SIG-M5 treated with dmso at 0.1 percent for 504 hours (cell line): ENCODE data around the gene RNASE4.
A peak's percentile ranks its signal among the peaks of the same experiment; 100 is the strongest.
"Not testable (repeated sequence)": the region's sequence is repeated elsewhere in the genome, so short reads cannot be mapped to it uniquely, and the experiment has no call there.

Experiments used
- DNase-seq: peaks from one replicate; lab custom pipeline; 2025; ENCODE audit not compliant: unreplicated experiment; lab: John Stamatoyannopoulos, UW

Gene RNASE4

DNA sequence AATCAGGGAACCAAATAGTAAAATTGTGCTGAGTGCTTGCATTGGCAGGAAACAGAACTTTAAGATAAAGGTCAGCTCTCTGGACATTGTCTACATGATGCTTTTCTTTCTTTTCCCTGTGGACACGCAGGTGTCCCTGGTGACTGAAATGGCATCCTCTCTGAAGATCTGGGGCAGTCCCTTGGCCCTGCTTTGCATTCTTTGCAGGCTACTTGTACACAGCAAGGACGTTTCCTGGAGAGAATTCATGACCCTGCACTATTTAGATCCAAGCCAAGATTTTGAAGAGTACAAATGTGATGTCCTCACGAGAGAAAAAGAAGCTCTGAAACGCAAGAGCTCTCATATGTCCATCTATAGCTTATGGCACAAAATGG is 50.1 kb downstream of the RNASE4 start:
- DNase-seq = no peak

DNA sequence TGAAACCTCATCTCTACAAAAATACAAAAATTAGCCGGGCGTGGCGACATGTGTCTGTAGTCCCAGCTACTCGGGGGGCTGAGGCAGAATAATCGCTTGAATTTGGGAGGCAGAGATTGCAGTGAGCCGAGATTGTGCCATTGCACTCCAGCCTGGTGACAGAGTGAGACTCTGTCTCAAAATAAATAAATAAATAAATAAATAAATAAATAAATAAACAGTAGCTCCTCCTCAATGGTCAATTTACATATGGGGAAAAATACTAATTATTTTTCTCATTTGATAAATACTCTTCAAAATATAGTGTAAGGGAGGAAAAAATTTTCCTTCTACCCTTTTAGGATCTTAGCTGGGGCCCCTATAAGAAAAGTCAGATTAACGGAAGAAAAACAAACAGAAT is 53.9 kb downstream of the RNASE4 start:
- not testable (repeated sequence) for DNase-seq

DNA sequence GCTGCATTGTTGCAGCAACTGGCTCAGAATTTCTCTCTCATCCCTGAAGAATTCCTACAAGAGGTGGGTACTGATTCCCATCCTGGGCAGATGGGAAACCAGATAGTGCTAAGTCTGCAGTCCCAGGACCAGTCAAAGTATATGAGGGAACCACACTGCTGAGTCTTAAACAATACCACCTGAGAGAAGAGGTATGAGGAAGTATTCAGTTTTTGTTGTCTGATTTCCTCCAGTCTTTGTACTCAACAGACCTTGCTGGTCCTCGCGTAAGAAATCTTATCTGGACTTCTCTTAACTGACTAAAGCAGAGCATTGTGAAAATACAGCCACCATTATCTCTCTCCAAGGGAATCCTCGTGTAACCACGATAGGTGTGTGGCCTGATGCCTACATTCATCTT is 57.8 kb downstream of the RNASE4 start:
- DNase-seq = no peak

DNA sequence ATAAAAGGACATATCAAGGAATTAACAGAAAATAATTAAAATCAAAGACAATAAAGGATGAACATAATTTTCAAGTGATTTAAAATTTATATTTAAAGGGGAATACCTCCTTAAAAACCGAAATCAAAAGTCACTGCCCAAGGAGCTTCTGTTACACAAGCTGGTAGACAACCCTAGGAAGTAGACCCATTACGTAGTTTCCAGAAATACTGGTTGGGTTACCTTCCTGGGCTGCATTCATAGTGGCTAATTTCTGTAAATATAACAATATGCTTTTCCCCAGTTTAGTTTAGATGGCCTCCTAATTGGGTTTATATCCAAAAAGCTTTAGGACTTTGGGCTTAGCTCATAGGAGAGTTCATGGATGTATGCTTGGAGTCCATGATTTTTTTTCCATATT is 59.2 kb downstream of the RNASE4 start:
- DNase-seq = peak; percentile 38

DNA sequence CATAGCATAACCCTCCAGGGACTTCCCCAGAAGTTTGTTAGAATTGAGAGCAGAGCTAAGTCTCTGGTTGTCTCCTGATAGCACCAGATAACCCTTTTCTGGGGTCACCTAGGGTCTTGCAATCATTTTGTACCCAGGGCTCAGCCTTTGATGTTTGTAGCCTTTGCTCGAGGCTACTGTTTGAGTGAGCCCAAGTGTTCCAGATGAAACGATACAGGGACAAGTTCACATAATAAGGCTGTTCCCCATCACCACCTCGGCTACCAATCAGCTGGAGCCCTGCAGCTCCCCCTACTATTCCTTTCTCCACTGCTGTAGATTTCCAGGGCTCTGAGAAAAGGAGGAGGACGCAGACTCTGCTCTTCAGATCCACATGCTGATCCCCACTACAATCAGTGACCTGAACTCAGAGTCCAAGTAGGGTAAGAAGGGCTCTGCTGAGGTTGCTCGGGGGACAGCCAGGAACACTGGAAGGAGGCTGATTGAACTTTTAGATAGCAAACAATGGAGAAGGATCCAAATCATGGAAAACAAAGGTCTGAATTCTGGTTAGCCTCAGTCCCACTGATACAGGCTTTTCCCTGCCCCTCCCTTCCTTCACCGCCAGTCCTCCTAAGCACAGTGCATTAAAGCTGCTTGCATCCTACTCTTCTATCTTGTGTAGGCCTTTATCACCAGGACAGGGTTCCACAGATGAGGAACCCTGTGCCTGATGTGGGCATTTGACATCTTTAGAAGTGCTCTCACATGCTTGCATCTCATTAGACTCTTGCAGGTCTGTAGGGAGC is 61.4 kb downstream of the RNASE4 start, which contains the start of gene EDDM3A:
EDDM3A (plus strand) TSS at position 317 of the 788 bp plus-strand sequence. CDS start 1,694 bp downstream, outside the sequence.
- DNase-seq = no peak

DNA sequence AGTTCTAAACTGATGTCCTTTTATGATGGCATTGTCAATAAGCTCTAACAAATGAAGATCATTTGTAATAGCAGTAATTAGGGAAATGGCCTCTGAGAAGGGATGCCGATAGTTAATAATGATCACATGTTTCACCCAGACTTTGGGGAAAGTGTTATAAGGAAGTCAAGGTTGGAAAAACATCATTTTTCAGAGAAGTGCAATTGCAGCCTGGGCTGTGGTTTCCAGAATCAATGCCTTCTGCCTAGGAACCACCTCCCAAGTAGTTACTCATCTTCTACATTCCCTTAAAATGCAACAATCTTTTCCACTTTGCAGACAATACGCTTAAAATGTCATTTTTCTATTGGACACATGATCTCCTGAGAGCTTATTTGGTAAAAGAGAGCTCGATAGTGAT is 62.2 kb downstream of the RNASE4 start:
- DNase-seq = no peak

DNA sequence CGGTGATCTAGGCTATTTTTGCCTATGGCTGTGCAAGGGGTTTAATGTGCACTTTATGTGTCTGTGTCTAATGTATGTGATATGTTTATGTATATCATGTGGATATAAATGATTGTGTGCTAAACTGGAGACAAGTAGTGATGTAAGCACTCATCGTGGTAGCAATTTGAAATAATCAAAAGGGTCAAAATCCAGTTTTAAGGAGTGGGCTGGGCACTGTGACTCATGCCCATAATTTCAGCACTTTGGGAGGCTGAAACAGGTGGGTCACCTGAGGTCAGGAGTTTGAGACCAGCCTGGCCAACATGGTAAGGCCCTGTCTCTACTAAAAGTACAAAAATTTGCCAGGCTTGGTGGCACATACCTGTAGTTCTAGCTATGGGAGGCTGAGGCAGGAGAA is 64.1 kb downstream of the RNASE4 start:
- DNase-seq = no peak

DNA sequence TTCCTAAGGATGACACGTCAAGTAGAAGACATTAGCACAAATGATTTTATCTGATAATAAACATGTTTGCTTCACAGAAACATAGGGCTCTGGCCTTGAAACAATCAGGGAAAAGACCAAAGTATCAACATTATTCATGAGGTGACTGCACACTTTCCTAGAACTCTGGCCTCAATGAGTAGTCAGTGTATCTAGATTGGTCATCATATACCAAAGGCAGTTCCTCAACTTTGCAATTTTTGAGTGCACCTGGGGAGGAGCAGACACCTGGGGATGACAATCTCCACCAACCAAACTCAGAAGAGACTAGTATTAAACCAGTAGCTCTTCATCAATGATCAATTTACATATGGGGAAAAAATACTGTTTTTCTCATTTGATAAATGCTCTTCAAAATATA is 65.8 kb downstream of the RNASE4 start:
- DNase-seq = no peak
